Activated naive CD8-positive, alpha-beta T cell treated with anti-CD3 and anti-CD28 coated beads, Interleukin-2, amount 50 U/mL, for 16 hours (primary cell): Measurements from ENCODE around the gene TEKT5.
"Not testable (repeated sequence)": the region's sequence is repeated elsewhere in the genome, so short reads cannot be mapped to it uniquely, and the experiment has no call there.

Experiments
- DNase-seq: peaks from one replicate; pipeline ENCODE4 v3.0.0-alpha.2; 2020; ENCODE audit warnings: low read depth, low spot score

Gene TEKT5

DNA sequence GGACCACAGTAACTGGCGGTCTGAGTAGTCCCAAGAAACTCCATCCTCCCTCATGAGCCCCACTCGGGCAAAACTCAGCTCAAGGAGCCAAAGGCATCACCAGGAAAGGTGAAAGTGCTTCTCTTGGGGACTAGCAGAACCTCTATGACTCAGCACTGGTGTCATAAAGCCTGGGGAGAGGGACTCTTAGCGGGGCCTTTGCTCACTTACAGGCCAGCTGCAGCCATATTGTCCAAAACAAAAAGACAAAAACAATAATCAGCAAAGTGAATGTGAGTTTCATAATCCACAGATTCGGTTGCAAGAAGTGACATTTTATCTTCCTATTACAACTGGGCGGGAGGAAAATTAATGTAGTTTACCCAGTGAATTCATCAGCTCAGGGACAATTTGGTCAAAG, at the start of gene TEKT5:
Gene TEKT5, minus strand, starts transcription at position 101 of the 400 bp plus-strand sequence. Its CDS starts 57 bp downstream, at position 44.
- no peak for DNase-seq

DNA sequence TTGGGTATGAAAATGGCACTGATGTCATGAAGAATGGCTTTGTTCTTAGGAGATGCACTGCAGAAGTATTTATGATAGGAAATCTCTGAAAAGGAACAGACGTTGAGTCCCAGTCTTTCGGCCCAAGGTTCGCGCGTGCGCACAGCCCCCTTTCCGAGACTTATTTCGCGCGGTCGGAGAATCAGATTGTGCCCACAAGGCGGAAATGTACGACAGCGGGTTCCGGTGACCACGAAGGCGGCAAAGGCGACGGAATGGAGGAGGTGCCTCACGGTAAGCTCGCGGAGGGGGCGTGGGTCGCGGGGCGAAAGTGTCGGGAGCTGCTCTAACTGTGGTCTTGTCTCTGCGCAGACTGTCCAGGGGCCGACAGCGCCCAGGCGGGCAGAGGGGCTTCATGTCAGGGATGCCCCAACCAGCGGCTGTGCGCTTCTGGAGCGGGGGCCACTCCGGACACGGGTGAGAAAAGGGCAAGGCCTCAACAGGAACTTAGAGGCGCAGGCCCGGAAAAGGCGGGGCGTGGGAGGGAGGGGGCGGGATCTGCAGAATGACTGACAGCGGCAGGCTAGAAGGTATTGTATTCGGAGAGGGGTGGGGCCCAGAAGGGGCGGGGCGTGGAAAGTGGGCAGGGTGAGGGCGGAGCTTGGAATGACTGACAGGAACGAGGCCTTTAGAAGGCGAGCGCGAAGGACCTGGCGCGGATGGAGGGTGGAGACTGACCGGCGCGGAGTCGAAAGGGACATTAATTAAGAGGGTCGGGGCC, 49.1 kb upstream of the TEKT5 start, which contains the start of gene NUBP1:
Gene NUBP1, plus strand, starts transcription at position 233 of the 760 bp plus-strand sequence. Its CDS starts 22 bp downstream, at position 255.
- peak; percentile 100 for DNase-seq

GRCh38 chr16:10743227-10743609, 48.5 kb upstream of the TEKT5 start:
- DNase-seq = no peak

DNA sequence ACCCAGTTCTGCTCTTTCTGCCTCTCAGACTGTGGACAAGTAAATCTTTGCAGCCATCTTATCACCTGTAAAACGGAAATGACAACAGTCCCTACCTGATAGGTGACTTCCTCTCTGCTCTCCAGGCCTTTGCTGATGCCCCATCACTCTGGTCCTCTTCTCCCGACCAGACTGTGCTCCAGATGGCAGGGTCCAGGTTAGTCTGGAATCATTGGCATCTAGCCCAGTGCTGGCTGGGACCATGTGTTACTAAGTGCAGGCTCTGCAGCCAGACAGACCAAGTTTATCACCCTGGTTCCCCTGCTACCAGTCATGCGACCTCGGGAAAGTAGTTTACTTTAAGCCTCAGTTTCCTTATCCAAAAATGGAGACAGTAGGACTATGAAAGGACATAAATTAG, 47.1 kb upstream of the TEKT5 start:
- DNase-seq = no peak

DNA sequence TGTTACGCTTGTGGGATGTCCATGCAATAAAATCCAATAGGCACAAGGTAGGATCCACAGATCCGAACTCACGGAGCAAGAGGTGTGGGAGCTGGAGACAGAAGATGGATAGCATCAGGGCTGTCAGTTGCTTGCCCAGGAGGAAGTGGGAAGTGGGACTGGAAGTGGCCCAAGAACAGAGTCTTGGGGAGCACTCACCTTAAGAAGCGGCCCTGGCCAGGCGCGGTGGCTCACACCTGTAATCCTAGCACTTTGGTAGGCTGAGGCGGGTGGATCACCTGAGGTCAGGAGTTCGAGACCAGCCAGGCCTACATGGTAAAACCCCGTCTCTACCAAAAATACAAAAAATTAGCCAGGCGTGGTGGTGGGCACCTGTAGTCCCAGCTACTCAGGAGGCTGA, 46.5 kb upstream of the TEKT5 start:
- DNase-seq = not testable (repeated sequence)

GRCh38 chr16:10740845-10741208, 46.1 kb upstream of the TEKT5 start:
- DNase-seq = no peak

DNA sequence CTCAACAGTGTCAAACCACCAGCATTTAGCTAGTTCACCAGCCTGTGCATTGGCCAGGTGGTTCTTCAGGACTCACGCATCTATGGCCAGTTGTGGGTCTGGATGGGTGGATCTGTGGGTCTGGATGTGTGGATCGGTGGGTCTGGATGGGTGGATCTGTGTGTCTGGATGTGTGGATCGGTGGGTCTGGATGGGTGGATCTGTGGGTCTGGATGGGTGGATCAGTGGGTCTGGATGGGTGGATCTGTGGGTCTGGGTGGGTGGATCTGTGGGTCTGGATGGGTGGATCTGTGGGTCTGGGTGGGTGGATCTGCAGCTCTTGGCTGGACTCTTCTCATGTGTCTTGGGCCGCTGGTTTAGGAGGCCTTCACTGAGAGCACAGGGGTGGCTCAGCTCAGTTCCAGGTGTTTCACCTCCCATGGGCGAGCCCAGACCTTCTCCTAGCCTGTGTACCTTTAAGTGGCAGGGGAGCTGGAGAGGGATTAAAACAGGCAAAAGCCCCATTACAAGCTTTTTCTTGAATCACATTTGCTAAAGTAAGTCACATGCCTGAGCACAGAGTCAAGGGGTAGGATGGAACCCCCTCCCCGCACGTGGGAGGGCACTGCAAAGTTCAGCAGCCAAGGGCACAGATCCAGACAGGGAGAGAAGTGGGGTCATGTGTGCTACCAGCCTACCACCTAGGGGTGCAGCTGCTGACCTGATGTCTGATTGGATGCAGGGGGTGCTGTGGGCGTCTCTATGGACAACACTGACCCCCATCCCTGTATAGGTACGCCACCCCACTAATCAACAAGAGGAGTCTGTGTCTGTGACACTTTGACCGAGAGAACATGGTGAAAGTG, 45.5 kb upstream of the TEKT5 start:
- no peak for DNase-seq

GRCh38 chr16:10738231-10739077, 43.7 kb upstream of the TEKT5 start:
- DNase-seq = no peak

GRCh38 chr16:10737068-10737625, 42.4 kb upstream of the TEKT5 start:
- DNase-seq = peak; percentile 33

GRCh38 chr16:10731790-10732189, 37.1 kb upstream of the TEKT5 start:
- DNase-seq = no peak

DNA sequence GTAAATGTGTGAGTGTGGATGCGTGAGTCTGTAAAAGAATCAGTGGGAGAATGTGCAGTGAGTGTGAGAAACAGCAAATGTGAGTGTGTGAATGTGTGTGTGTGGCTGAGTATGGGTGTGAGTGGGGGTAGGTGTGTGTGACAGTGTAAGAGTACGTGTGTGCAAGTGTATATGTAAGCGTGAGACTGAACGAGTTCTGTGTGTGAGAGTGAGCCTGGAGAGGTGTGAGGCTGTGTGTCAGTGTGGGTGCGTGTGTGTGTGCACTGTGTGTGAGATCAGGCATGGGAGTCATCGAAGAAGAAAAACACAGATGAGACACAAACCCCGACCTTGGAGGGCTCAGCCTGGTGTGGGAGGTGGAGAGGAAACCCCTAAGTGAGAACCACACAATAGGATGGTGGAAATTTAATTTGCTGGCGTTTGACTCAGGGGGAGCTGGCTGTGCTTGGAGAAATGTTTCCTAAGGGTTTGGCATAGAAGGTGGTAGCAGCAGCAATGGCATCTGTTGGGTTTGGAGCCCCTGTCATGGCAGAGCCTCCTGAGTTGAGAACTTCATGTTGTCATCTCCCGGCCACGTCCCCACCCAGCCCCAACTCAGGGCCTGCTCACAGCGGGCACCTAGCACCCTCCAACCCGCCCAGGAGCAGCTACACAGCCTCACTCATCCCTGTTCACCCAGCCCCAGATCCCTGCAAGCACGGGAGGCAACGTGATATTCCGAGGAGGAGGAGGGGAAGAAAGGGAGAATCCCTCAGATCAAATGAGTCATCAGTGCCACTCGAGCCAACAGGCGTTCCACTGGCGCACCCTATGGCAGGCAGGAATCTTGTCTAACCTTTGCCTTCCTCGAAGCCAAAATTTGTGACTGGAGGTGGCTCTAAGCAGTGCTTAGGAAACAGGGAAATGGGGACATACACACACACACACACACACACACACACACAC, 34.6 kb upstream of the TEKT5 start:
- no peak for DNase-seq

DNA sequence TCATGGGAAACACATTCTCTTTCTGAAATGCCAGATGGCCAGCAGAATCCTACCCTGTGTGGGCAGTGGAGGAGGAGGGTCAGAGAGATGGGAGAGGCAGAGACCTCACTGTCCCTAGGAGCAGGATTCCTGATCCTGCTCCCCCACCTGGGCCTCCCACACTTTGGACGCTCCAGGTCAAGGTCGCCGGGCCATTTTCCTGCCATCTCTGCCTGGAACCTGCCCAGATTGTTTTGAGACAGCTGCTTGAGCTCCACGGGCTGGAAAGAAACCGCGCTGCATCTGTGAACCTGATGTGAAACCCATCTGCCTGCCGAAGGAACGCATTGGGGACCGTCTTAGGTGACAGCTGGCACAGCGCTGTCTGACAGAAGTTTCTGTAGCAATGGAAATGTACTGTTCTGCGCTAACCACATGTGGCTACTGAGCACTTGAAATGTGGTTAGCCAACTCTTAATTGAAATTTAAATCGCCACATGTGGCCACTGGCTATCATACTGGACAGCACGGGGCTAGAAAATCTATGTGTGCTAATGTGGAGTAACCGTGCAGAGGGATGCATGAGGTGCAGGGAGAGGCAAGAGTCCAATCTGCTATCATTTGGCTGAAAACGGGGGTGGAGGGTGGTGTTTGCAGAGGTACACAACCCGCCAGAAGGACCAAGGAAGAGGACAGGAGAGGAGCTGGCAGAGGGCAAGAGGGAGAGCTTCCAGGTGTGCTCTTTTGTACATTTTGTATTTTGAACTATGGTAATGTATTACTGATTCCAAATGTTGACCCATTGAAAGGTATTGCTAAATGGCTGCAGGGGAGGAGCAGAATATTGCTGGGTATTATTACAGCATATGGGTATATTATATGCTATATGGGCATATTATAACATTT, 33.5 kb upstream of the TEKT5 start:
- DNase-seq = no peak

DNA sequence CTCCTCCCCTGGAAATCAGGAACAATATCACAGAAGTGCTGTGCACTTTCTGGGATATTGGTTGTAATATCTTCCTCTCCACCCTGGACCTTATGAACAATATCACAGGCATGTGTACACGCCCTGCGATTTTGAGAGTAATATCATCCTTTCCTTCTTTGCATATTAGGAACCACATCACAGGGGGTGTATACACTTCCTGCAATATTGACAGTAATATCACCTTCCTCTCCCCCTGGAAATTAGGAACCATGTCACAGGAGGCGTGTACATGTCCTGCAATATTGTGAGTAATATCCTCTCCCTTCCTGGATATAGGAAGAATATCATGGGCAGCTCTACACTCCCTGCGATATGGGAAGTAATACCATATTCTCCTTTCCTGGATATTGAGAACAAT, 14.2 kb upstream of the TEKT5 start:
- no peak for DNase-seq

- DNase-seq = no peak
These were observed 5.0 kb upstream of the TEKT5 start for GRCh38 chr16:10699756-10700155.

DNA sequence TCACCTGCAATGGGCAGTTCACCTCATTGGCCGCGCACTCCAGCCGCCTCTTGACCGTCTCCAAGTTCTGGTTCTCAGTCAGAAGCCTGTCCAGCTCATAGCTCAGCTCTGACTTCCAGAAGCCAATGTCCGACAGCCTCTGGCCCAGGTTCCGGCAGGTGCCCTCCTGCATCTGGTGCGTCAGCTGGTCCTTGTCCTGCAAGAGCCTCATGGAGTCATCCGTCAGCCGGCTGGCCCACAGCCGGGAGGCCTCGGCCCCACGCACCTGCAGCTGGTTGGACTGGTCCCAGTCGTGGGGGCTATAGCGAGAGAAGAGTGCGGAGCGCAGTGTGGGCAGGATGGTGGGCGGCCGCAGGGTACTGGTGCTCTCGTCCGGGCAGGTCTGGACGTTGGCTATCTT, 424 bp downstream of the TEKT5 start:
- DNase-seq = no peak

DNA sequence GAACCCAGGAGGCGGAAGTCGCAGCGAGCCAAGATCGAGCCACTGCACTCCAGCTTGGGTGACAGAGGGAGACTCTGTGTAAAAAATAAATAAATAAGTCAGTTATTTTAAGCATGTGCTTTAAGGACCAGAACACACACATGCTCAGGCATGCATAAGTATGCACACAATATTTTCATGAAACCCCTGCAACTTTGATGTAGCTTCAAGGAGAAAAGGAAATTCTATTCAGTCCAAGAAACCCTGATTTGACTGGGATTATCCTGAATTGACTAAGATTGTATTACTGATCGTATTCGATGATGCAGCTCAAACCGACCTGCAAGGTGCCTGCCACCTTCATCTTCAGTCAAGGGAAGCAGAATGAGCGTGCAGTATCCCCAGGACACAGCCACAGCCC, 841 bp downstream of the TEKT5 start:
- DNase-seq = no peak

DNA sequence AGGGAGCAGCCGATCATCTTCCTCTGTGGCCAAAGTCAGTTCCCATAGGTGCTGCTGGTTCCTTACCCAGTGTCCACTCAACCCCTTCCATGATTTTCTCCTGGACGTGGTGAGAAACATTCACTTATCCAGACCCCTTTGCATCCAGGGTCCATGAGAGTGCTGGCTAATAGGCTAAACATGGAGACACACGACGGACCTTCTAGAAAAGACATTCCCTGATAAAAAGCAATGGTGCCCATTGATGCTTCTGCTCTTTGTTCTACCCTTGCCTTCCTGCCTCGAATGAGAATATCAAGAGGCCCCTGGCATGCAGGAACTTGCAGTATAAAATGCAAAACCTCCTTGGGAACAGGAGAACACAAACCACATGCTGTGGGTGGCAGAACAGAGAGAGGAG, 2.3 kb downstream of the TEKT5 start:
- DNase-seq = no peak

- DNase-seq = no peak
These were observed 6.0 kb downstream of the TEKT5 start for GRCh38 chr16:10688726-10689125.

DNA sequence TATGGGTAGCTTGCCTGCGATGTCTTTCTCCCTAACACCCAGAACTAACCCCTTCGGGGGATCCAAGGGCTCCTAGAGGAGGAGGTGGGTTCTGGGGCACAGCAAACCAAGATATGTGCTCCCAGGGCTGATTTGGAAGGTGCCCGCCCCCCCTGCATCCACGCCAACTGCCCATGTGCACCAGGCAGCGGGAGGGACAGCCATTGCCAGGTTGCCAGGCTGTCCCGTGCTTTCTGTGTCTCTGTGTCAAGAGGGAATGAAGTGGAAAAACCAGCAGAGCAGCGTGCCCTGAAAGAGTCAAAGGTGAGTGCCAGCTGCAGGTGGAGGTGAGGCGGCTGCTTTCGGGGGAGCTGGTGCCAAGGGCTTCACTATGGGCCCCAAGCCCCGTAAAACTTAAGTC, 6.4 kb downstream of the TEKT5 start:
- no peak for DNase-seq

- DNase-seq = no peak
These were observed 9.0 kb downstream of the TEKT5 start for GRCh38 chr16:10685709-10686108.
